ENCODE measurements around the gene CPA3.
A peak's percentile ranks its signal among the peaks of the same experiment; 100 is the strongest.

Gene CPA3

GRCh38 chr3:148903022-148903442 is 37.9 kb downstream of the CPA3 start:
- no peak overlapping the region for H2BK120ac ChIP-seq (ENCODE audit: insufficient read depth, low read length, poor library complexity)
- H3K27me3 ChIP-seq (ENCODE audit: insufficient read depth, low read length), result no peaks in the 10 kb centered on the region
- no peak overlapping the region for H3K4me3 ChIP-seq (ENCODE audit: low read depth, low read length)
- no peak overlapping the region for H2AFZ ChIP-seq (ENCODE audit: insufficient read depth, low read length, poor library complexity)
- no peak overlapping the region for H3K18ac ChIP-seq (ENCODE audit: low read length)
- no peaks in the 10 kb centered on the region for H3K79me1 ChIP-seq (ENCODE audit: low read length)
- H3K9ac ChIP-seq (ENCODE audit: low read length), result no peak overlapping the region
- no peak overlapping the region for H4K12ac ChIP-seq (ENCODE audit: low read depth, low read length)
- no peak overlapping the region for H2AK5ac ChIP-seq (ENCODE audit: low read length)
- H3K14ac ChIP-seq (ENCODE audit: low read length), result no peak overlapping the region
- no peaks in the 10 kb centered on the region for H3K36me3 ChIP-seq (ENCODE audit: control insufficient read depth in 1 of 2, insufficient read depth in 2 of 2, low read length in 2 of 2)
- no peaks in the 10 kb centered on the region for H3K4me1 ChIP-seq (ENCODE audit: control insufficient read depth in 1 of 2, insufficient read depth in 2 of 2, low read length in 2 of 2)
- DNase-seq, result no peak
- no peak overlapping the region for H3K4ac ChIP-seq (ENCODE audit: low read depth, low read length)
- H4K8ac ChIP-seq (ENCODE audit: low read depth, low read length), result no peak overlapping the region
- H3K27ac ChIP-seq (ENCODE audit: low read depth, low read length), result no peak overlapping the region
- WGBS (ENCODE audit: extremely low coverage, insufficient coverage, insufficient read length), result no CpG with 5 or more reads among the region's 2 CpGs
- H3K79me2 ChIP-seq (ENCODE audit: control insufficient read depth, insufficient read depth, low read length, poor library complexity), result no peaks in the 10 kb centered on the region
- H4K91ac ChIP-seq (ENCODE audit: low read depth, low read length), result no peak overlapping the region
- H2BK5ac ChIP-seq (ENCODE audit: low read depth, low read length, poor library complexity), result no peak overlapping the region
- no peaks in the 10 kb centered on the region for H3K9me3 ChIP-seq (ENCODE audit: insufficient read depth, low read depth, low read length)
- H2BK12ac ChIP-seq (ENCODE audit: low read length), result no peak overlapping the region
- H3K4me2 ChIP-seq (ENCODE audit: low read length), result no peak overlapping the region
- no peak overlapping the region for H3K23ac ChIP-seq (ENCODE audit: low read length)

GRCh38 chr3:148903941-148904340 is 38.8 kb downstream of the CPA3 start:
- Histone ChIP-seq H3K79me2 (ENCODE audit: control insufficient read depth, insufficient read depth, low read length, poor library complexity) (no peaks in the 10 kb centered on the region), H3K18ac (ENCODE audit: low read length) (no peak overlapping the region), H3K27me3 (ENCODE audit: insufficient read depth, low read length) (no peaks in the 10 kb centered on the region), H3K27ac (ENCODE audit: low read depth, low read length) (no peak overlapping the region), H3K4ac (ENCODE audit: low read depth, low read length) (no peak overlapping the region), H2AK5ac (ENCODE audit: low read length) (no peak overlapping the region), H3K4me3 (ENCODE audit: low read depth, low read length) (no peak overlapping the region), H2BK120ac (ENCODE audit: insufficient read depth, low read length, poor library complexity) (no peak overlapping the region), H4K12ac (ENCODE audit: low read depth, low read length) (no peak overlapping the region), H3K9ac (ENCODE audit: low read length) (no peak overlapping the region), H3K9me3 (ENCODE audit: insufficient read depth, low read depth, low read length) (no peaks in the 10 kb centered on the region), H2AFZ (ENCODE audit: insufficient read depth, low read length, poor library complexity) (no peak overlapping the region), H2BK12ac (ENCODE audit: low read length) (no peak overlapping the region), H4K8ac (ENCODE audit: low read depth, low read length) (no peak overlapping the region), H3K4me2 (ENCODE audit: low read length) (no peak overlapping the region), H3K23ac (ENCODE audit: low read length) (no peak overlapping the region), H4K91ac (ENCODE audit: low read depth, low read length) (no peak overlapping the region), H3K79me1 (ENCODE audit: low read length) (no peaks in the 10 kb centered on the region), H2BK5ac (ENCODE audit: low read depth, low read length, poor library complexity) (no peak overlapping the region), H3K36me3 (ENCODE audit: control insufficient read depth in 1 of 2, insufficient read depth in 2 of 2, low read length in 2 of 2) (no peaks in the 10 kb centered on the region), H3K4me1 (ENCODE audit: control insufficient read depth in 1 of 2, insufficient read depth in 2 of 2, low read length in 2 of 2) (no peaks in the 10 kb centered on the region), H3K14ac (ENCODE audit: low read length) (no peak overlapping the region)
- no peak for DNase-seq

DNA sequence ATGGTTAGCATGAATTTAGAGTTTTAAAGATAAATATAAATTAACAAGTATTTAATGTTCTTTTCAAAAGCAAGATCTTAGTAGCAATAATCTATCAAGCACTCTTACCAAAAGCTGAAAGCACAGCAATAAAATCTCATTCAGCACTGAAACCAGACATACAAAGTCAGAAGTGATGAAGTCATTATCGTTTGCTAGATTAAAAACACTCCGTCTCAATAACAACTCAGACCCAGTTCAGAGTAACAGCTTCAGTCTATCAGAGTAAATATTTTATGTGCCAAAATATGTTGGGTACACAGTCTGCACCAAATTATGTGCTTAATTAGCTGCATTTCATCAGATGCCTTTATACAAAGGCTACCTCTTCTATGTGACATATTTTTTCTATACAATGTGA is 41.6 kb downstream of the CPA3 start:
- Histone ChIP-seq H3K9me3 (ENCODE audit: insufficient read depth, low read depth, low read length) (no peaks in the 10 kb centered on the region), H3K79me1 (ENCODE audit: low read length) (no peaks in the 10 kb centered on the region), H3K18ac (ENCODE audit: low read length) (no peak overlapping the region), H3K36me3 (ENCODE audit: control insufficient read depth in 1 of 2, insufficient read depth in 2 of 2, low read length in 2 of 2) (no peaks in the 10 kb centered on the region), H3K4ac (ENCODE audit: low read depth, low read length) (no peak overlapping the region), H3K9ac (ENCODE audit: low read length) (no peak overlapping the region), H3K4me3 (ENCODE audit: low read depth, low read length) (no peak overlapping the region), H3K27me3 (ENCODE audit: insufficient read depth, low read length) (no peaks in the 10 kb centered on the region), H2BK5ac (ENCODE audit: low read depth, low read length, poor library complexity) (no peak overlapping the region), H3K14ac (ENCODE audit: low read length) (no peak overlapping the region), H2BK12ac (ENCODE audit: low read length) (no peak overlapping the region), H2AFZ (ENCODE audit: insufficient read depth, low read length, poor library complexity) (no peak overlapping the region), H4K8ac (ENCODE audit: low read depth, low read length) (no peak overlapping the region), H4K12ac (ENCODE audit: low read depth, low read length) (no peak overlapping the region), H2AK5ac (ENCODE audit: low read length) (no peak overlapping the region), H3K4me2 (ENCODE audit: low read length) (no peak overlapping the region), H3K79me2 (ENCODE audit: control insufficient read depth, insufficient read depth, low read length, poor library complexity) (no peaks in the 10 kb centered on the region), H3K27ac (ENCODE audit: low read depth, low read length) (no peak overlapping the region), H3K4me1 (ENCODE audit: control insufficient read depth in 1 of 2, insufficient read depth in 2 of 2, low read length in 2 of 2) (no peaks in the 10 kb centered on the region), H2BK120ac (ENCODE audit: insufficient read depth, low read length, poor library complexity) (no peak overlapping the region), H3K23ac (ENCODE audit: low read length) (no peak overlapping the region), H4K91ac (ENCODE audit: low read depth, low read length) (no peak overlapping the region)
- DNase-seq, result no peak
- no CpG with 5 or more reads among the region's 2 CpGs for WGBS (ENCODE audit: extremely low coverage, insufficient coverage, insufficient read length)

DNA sequence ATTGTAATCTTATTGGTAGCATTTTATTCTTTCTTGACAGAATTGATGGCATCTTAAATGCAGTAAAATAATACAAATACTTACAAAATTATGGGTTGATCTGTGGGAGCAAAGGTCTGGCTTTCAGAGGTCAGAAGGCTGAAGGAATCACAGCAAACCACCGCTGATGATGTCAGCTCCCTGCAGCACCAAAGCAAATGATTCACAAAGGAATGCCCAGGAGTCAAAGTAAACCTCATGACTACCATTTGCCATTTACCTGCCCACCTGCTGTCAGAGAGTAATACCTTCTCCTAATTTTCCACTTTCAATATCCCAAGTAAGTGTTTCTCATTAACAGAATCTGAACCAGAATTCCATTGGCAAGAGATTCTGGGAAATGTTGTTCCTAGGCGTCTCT is 46.1 kb downstream of the CPA3 start:
- Histone ChIP-seq H2BK120ac (ENCODE audit: insufficient read depth, low read length, poor library complexity) (no peak overlapping the region), H4K8ac (ENCODE audit: low read depth, low read length) (no peak overlapping the region), H2AK5ac (ENCODE audit: low read length) (no peak overlapping the region), H3K14ac (ENCODE audit: low read length) (no peak overlapping the region), H3K27ac (ENCODE audit: low read depth, low read length) (no peak overlapping the region), H4K12ac (ENCODE audit: low read depth, low read length) (no peak overlapping the region), H4K91ac (ENCODE audit: low read depth, low read length) (no peak overlapping the region), H3K4ac (ENCODE audit: low read depth, low read length) (no peak overlapping the region), H3K4me1 (ENCODE audit: control insufficient read depth in 1 of 2, insufficient read depth in 2 of 2, low read length in 2 of 2) (no peaks in the 10 kb centered on the region), H2BK12ac (ENCODE audit: low read length) (no peak overlapping the region), H3K9ac (ENCODE audit: low read length) (no peak overlapping the region), H3K27me3 (ENCODE audit: insufficient read depth, low read length) (no peaks in the 10 kb centered on the region), H2BK5ac (ENCODE audit: low read depth, low read length, poor library complexity) (no peak overlapping the region), H3K36me3 (ENCODE audit: control insufficient read depth in 1 of 2, insufficient read depth in 2 of 2, low read length in 2 of 2) (no peaks in the 10 kb centered on the region), H2AFZ (ENCODE audit: insufficient read depth, low read length, poor library complexity) (no peak overlapping the region), H3K18ac (ENCODE audit: low read length) (no peak overlapping the region), H3K79me2 (ENCODE audit: control insufficient read depth, insufficient read depth, low read length, poor library complexity) (no peaks in the 10 kb centered on the region), H3K9me3 (ENCODE audit: insufficient read depth, low read depth, low read length) (no peaks in the 10 kb centered on the region), H3K4me2 (ENCODE audit: low read length) (no peak overlapping the region), H3K4me3 (ENCODE audit: low read depth, low read length) (no peak overlapping the region), H3K79me1 (ENCODE audit: low read length) (no peaks in the 10 kb centered on the region), H3K23ac (ENCODE audit: low read length) (no peak overlapping the region)
- peak in 1 of 2 donors; percentile 41 for DNase-seq
- WGBS (ENCODE audit: extremely low coverage, insufficient coverage, insufficient read length), result no CpG with 5 or more reads among the region's 2 CpGs
